ENCODE results near the gene ADGRB2. TPM values are rescaled to one million over a fixed set of nuclear protein-coding genes. Genes with fewer than 3 reads are reported as not detected.

Gene ADGRB2
- total RNA-seq, 2 experiments from 2014 or later: 0.68 to 0.81 TPM

GRCh38 chr1:31754397-31754796, 9.7 kb downstream of the ADGRB2 start:
- ChIA-PET CTCF (no interaction called here), POLR2A (interaction anchor here (0.9 kb wide), 1 partner anchor 9 kb away, joined by 6 read pairs; the partner anchor contains the start of gene ADGRB2)
- no peaks in the 10 kb centered on the region for H3K36me3 Mint-ChIP-seq (ENCODE audit: low read depth)
- no peak overlapping the region for H3K4me3 Mint-ChIP-seq
- H3K27me3 Mint-ChIP-seq: peaks cover 10% of the 10 kb centered on the region
- H3K9me3 Mint-ChIP-seq: no peaks in the 10 kb centered on the region
- H3K27ac Mint-ChIP-seq: no peak overlapping the region
- peaks cover 23% of the 10 kb centered on the region for H3K4me1 Mint-ChIP-seq
- DNase-seq: no peak

- POLR2A ChIA-PET: interaction anchor here (0.9 to 1.4 kb wide), 2 partner anchors 10 to 13 kb away, joined by 3 to 6 read pairs; partner anchors contain the start of gene ADGRB2
- Mint-ChIP-seq H3K4me3 (no peak overlapping the region), H3K36me3 (ENCODE audit: low read depth) (no peaks in the 10 kb centered on the region), H3K27me3 (peaks cover 9% of the 10 kb centered on the region), H3K9me3 (no peaks in the 10 kb centered on the region), H3K27ac (no peak overlapping the region), H3K4me1 (peaks cover 23% of the 10 kb centered on the region)
- no peak for DNase-seq
- CTCF ChIA-PET: no interaction called here
These were observed 10.3 kb downstream of the ADGRB2 start for GRCh38 chr1:31753707-31754349.

GRCh38 chr1:31752952-31753475, 11.1 kb downstream of the ADGRB2 start:
- H3K4me1 Mint-ChIP-seq: peaks cover 23% of the 10 kb centered on the region
- no peaks in the 10 kb centered on the region for H3K36me3 Mint-ChIP-seq (ENCODE audit: low read depth)
- ChIA-PET CTCF (no interaction called here), POLR2A (interaction anchor here (1.4 kb wide), 1 partner anchor 12 kb away, joined by 3 read pairs; no protein-coding TSS in a partner anchor)
- H3K27ac Mint-ChIP-seq: no peak overlapping the region
- H3K9me3 Mint-ChIP-seq: no peaks in the 10 kb centered on the region
- peaks cover 11% of the 10 kb centered on the region for H3K27me3 Mint-ChIP-seq
- no peak for DNase-seq
- H3K4me3 Mint-ChIP-seq: no peak overlapping the region

- CTCF ChIA-PET: interaction anchor here (1.8 kb wide), 2 partner anchors 12 to 38 kb away, joined by 4 to 6 read pairs; partner anchors contain the start of gene ADGRB2
- no peak for DNase-seq
- Mint-ChIP-seq H3K9me3 (no peaks in the 10 kb centered on the region), H3K4me1 (peaks cover 24% of the 10 kb centered on the region), H3K27me3 (peaks cover 14% of the 10 kb centered on the region), H3K4me3 (no peak overlapping the region), H3K36me3 (ENCODE audit: low read depth) (no peaks in the 10 kb centered on the region), H3K27ac (no peak overlapping the region)
- POLR2A ChIA-PET: interaction anchor here (1.3 kb wide), 1 partner anchor 91 kb away, joined by 3 read pairs; no protein-coding TSS in a partner anchor
These were observed 11.9 kb downstream of the ADGRB2 start for GRCh38 chr1:31752258-31752657.

DNA sequence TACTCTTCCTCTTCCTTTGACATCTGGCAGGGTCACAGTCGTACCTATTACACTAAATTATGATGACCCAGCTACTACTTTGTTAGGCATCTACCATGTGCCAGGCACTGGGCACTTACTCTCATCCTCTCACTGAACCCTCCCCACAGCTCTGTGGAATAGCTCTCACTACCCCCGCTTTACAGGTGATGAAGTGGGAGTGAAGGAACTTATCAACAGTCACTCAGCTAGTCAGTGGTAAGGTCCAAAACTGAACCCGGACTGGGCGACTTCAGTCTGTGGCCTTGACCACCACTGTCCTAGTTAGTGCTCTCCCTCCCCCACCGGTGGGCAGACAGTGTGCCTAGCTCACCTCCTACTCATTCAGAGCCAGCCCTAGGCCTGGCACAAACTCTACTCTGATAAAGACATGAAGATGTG, 12.3 kb downstream of the ADGRB2 start:
- ChIA-PET POLR2A (interaction anchor here (0.9 to 1.6 kb wide), 4 partner anchors 8 to 108 kb away, joined by 3 to 11 read pairs (median 4); partner anchors contain the start of gene PEF1), CTCF (interaction anchor here (0.9 to 1.8 kb wide), 4 partner anchors 12 to 496 kb away, joined by 3 to 7 read pairs (median 5); partner anchors contain the start of gene ADGRB2)
- H3K27me3 Mint-ChIP-seq: peaks cover 14% of the 10 kb centered on the region
- H3K36me3 Mint-ChIP-seq (ENCODE audit: low read depth): no peaks in the 10 kb centered on the region
- no peak for DNase-seq
- H3K9me3 Mint-ChIP-seq: no peaks in the 10 kb centered on the region
- no peak overlapping the region for H3K4me3 Mint-ChIP-seq
- peaks cover 28% of the 10 kb centered on the region for H3K4me1 Mint-ChIP-seq
- no peak overlapping the region for H3K27ac Mint-ChIP-seq

GRCh38 chr1:31750858-31751510, 13.2 kb downstream of the ADGRB2 start:
- peak; percentile 59 for DNase-seq
- ChIA-PET CTCF (interaction anchor here (0.9 to 1.8 kb wide), 6 partner anchors 11 to 497 kb away, joined by 3 to 7 read pairs (median 4); partner anchors contain the start of gene ADGRB2), POLR2A (interaction anchor here (0.9 to 1.6 kb wide), 5 partner anchors 9 to 107 kb away, joined by 3 to 11 read pairs (median 4); partner anchors contain the start of gene PEF1)
- Mint-ChIP-seq H3K4me1 (peaks cover 31% of the 10 kb centered on the region), H3K27me3 (peaks cover 14% of the 10 kb centered on the region), H3K9me3 (no peaks in the 10 kb centered on the region), H3K4me3 (no peak overlapping the region), H3K27ac (peak overlapping the region; percentile 44), H3K36me3 (ENCODE audit: low read depth) (no peaks in the 10 kb centered on the region)

GRCh38 chr1:31749785-31750735, 14.1 kb downstream of the ADGRB2 start:
- no peak for DNase-seq
- Mint-ChIP-seq H3K27me3 (peaks cover 14% of the 10 kb centered on the region), H3K4me1 (peaks cover 31% of the 10 kb centered on the region), H3K4me3 (no peak overlapping the region), H3K9me3 (no peaks in the 10 kb centered on the region), H3K27ac (no peak overlapping the region), H3K36me3 (ENCODE audit: low read depth) (no peaks in the 10 kb centered on the region)
- ChIA-PET CTCF (interaction anchor here (1.0 to 1.8 kb wide), 5 partner anchors 7 to 39 kb away, joined by 3 to 7 read pairs (median 5); partner anchors contain the start of gene ADGRB2), POLR2A (interaction anchor here (1.4 to 1.8 kb wide), 4 partner anchors 9 to 106 kb away, joined by 4 to 11 read pairs (median 6); partner anchors contain the start of gene PEF1)

GRCh38 chr1:31748365-31748764, 15.8 kb downstream of the ADGRB2 start:
- peaks cover 31% of the 10 kb centered on the region for H3K4me1 Mint-ChIP-seq
- DNase-seq: no peak
- POLR2A ChIA-PET: interaction anchor here (1.8 kb wide), 1 partner anchor 10 kb away, joined by 6 read pairs; no protein-coding TSS in a partner anchor
- H3K36me3 Mint-ChIP-seq (ENCODE audit: low read depth): no peaks in the 10 kb centered on the region
- no peaks in the 10 kb centered on the region for H3K9me3 Mint-ChIP-seq
- H3K27me3 Mint-ChIP-seq: peaks cover 14% of the 10 kb centered on the region
- no peak overlapping the region for H3K27ac Mint-ChIP-seq
- CTCF ChIA-PET: no interaction called here
- no peak overlapping the region for H3K4me3 Mint-ChIP-seq

GRCh38 chr1:31747304-31747703, 16.8 kb downstream of the ADGRB2 start:
- Mint-ChIP-seq H3K9me3 (no peaks in the 10 kb centered on the region), H3K4me1 (peaks cover 28% of the 10 kb centered on the region), H3K27me3 (peaks cover 14% of the 10 kb centered on the region), H3K27ac (no peak overlapping the region), H3K4me3 (no peak overlapping the region), H3K36me3 (ENCODE audit: low read depth) (no peaks in the 10 kb centered on the region)
- ChIA-PET POLR2A (no interaction called here), CTCF (no interaction called here)
- no peak for DNase-seq

GRCh38 chr1:31746687-31747086, 17.5 kb downstream of the ADGRB2 start:
- Mint-ChIP-seq H3K27ac (no peak overlapping the region), H3K9me3 (no peaks in the 10 kb centered on the region), H3K4me1 (peaks cover 22% of the 10 kb centered on the region), H3K36me3 (ENCODE audit: low read depth) (no peaks in the 10 kb centered on the region), H3K4me3 (no peak overlapping the region), H3K27me3 (peaks cover 11% of the 10 kb centered on the region)
- DNase-seq: no peak
- CTCF ChIA-PET: interaction anchor here (1.2 to 2.6 kb wide), 6 partner anchors 21 to 82 kb away, joined by 3 to 17 read pairs (median 6); partner anchors contain the start of gene COL16A1
- POLR2A ChIA-PET: no interaction called here

GRCh38 chr1:31745946-31746670, 18.0 kb downstream of the ADGRB2 start:
- ChIA-PET CTCF (interaction anchor here (0.6 to 2.6 kb wide), 22 partner anchors 12 to 696 kb away, joined by 3 to 17 read pairs (median 4); partner anchors contain the start of genes ADGRB2, COL16A1 and PEF1), POLR2A (interaction anchor here (0.9 to 1.0 kb wide), 2 partner anchors 41 to 43 kb away, joined by 3 to 4 read pairs; no protein-coding TSS in a partner anchor)
- Mint-ChIP-seq H3K4me3 (no peak overlapping the region), H3K27ac (no peak overlapping the region), H3K4me1 (peaks cover 18% of the 10 kb centered on the region), H3K36me3 (ENCODE audit: low read depth) (no peaks in the 10 kb centered on the region), H3K9me3 (no peaks in the 10 kb centered on the region), H3K27me3 (peaks cover 10% of the 10 kb centered on the region)
- no peak for DNase-seq

Measured in activated CD4-positive, alpha-beta memory T cell treated with anti-CD3 and anti-CD28 coated beads, Interleukin-2, amount 10 ng/mL, durations not matched to agents 7 days and 5 days (primary cell).